CD8-positive, alpha-beta memory T cell (primary cell): ENCODE data around the gene TSPAN1. TPM values are rescaled to one million over a fixed set of nuclear protein-coding genes. Genes with fewer than 3 reads are reported as not detected.

Experiments used
- CTCF ChIA-PET: fragments of 350-600 bp; sonication (Branson Sonifier 250); formaldehyde crosslinking; loops from one replicate; lab custom pipeline; 2021; ENCODE audit warnings: antibody characterized with exemption; lab: Charles Lee
- POLR2A ChIA-PET: fragments of 350-600 bp; sonication (Branson Sonifier 250); formaldehyde crosslinking; loops from one replicate; lab custom pipeline; 2021; ENCODE audit warnings: antibody characterized with exemption; lab: Charles Lee
- DNase-seq, 5 donors: peaks; one replicate each; pipeline versions ENCODE4 v3.0.0 to v3.0.0-alpha.2; 2020 to 2022; ENCODE audit warnings: mixed read lengths in 1 of 5
- H3K27ac ChIP-seq: one replicate; pipeline ENCODE4 v1.7.0; 2013; ENCODE audit warnings: low read depth, mild to moderate bottlenecking, low read length, moderate library complexity
- H3K27me3 ChIP-seq: 2 replicates; pipeline ENCODE4 v1.7.0; 2013; ENCODE audit warnings: low read length, mild to moderate bottlenecking; ENCODE audit not compliant: insufficient read depth, poor library complexity, severe bottlenecking
- H3K36me3 ChIP-seq: 2 replicates; pipeline ENCODE4 v1.7.0; 2013; ENCODE audit warnings: mild to moderate bottlenecking, low read length, moderate library complexity; ENCODE audit not compliant: insufficient read depth
- H3K4me1 ChIP-seq: 2 replicates; pipeline ENCODE4 v1.7.0; 2013; ENCODE audit warnings: mild to moderate bottlenecking, low read length, moderate library complexity; ENCODE audit not compliant: insufficient read depth
- H3K4me3 ChIP-seq: 2 replicates; pipeline ENCODE4 v1.7.0; 2013; ENCODE audit warnings: mild to moderate bottlenecking, low read length
- H3K9me3 ChIP-seq: 2 replicates; pipeline ENCODE4 v1.7.0; 2013; ENCODE audit warnings: mild to moderate bottlenecking, low read length
- H3K27ac Mint-ChIP-seq, 8 donors: one replicate each; pipeline ENCODE4 v1.8.0; 2020 to 2021; ENCODE audit warnings: mixed read lengths in 8 of 8, mild to moderate bottlenecking in 6 of 8, inconsistent platforms in 3 of 8, moderate library complexity in 3 of 8
- H3K27me3 Mint-ChIP-seq, 2 donors: one replicate each; pipeline ENCODE4 v1.8.0; 2020 to 2021; ENCODE audit warnings: mixed read lengths in 2 of 2, mild to moderate bottlenecking in 1 of 2, moderate library complexity in 1 of 2
- H3K36me3 Mint-ChIP-seq, 3 donors: one replicate each; pipeline ENCODE4 v1.8.0; 2020 to 2021; ENCODE audit warnings: mixed read lengths in 3 of 3, inconsistent platforms in 1 of 3, mild to moderate bottlenecking in 1 of 3
- H3K4me1 Mint-ChIP-seq, 3 donors: one replicate each; pipeline ENCODE4 v1.8.0; 2020 to 2021; ENCODE audit warnings: mixed read lengths in 3 of 3, inconsistent platforms in 1 of 3, mild to moderate bottlenecking in 1 of 3
- H3K4me3 Mint-ChIP-seq, 7 donors: one replicate each; pipeline ENCODE4 v1.8.0; 2020 to 2021; ENCODE audit warnings: mixed read lengths in 7 of 7, mild to moderate bottlenecking in 6 of 7, moderate library complexity in 4 of 7, inconsistent platforms in 2 of 7
- H3K9me3 Mint-ChIP-seq, 5 donors: one replicate each; pipeline ENCODE4 v1.8.0; 2020 to 2022; ENCODE audit warnings: mixed read lengths in 5 of 5, mild to moderate bottlenecking in 3 of 5, moderate library complexity in 2 of 5, inconsistent platforms in 1 of 5
- polyA plus RNA-seq: library from polyadenylated mRNA; unstranded; fragments of 300-500 nt; fragmentation: Illumina TruSeq; gene quantifications from one replicate; pipeline ENCODE4 v1.2.3, GENCODE V29; 2021
- total RNA-seq, 2 experiments: library from RNA; stranded (reverse); gene quantifications; one replicate each; pipeline ENCODE4 v1.2.3, GENCODE V29; 2021

TSPAN1 gene
- total and polyA plus RNA-seq, 3 experiments from 2014 or later: not detected

DNA sequence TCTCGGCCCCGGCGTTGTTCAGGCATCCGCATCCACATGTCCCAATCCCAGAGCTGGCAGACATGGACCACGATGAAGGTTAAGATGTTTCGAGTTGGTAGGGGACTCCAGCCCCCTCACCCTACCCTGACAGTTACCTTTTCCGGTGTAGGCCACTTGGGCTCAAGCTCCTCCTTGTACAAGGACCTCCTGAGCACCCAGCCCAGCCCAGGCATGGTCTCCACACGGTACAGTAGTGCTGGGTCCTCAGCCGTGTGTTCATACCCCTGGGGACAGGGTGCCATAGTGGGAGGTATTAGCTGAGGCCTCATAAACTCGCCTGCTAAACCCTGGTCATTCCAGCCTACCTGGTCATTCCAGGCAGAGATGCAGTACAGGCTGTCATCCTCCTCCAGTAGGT, 17.3 kb downstream of the TSPAN1 start:
- no peaks in the 10 kb centered on the region for H3K9me3 Mint-ChIP-seq
- no peak overlapping the region for H3K27ac Mint-ChIP-seq
- Histone ChIP-seq H3K4me3 (no peak overlapping the region), H3K27me3 (no peaks in the 10 kb centered on the region), H3K4me1 (peaks cover 6% of the 10 kb centered on the region), H3K36me3 (peaks cover 25% of the 10 kb centered on the region), H3K27ac (no peak overlapping the region), H3K9me3 (no peaks in the 10 kb centered on the region)
- H3K4me1 Mint-ChIP-seq: peaks cover 5 to 13% (median 11%) of the 10 kb centered on the region in 3 donors
- no peaks in the 10 kb centered on the region for H3K27me3 Mint-ChIP-seq
- ChIA-PET POLR2A (no interaction called here), CTCF (interaction anchor here (1.0 kb wide), 1 partner anchor 11 kb away, joined by 3 read pairs; no protein-coding TSS in a partner anchor)
- no peak overlapping the region for H3K4me3 Mint-ChIP-seq
- no peak for DNase-seq
- H3K36me3 Mint-ChIP-seq: peaks cover 0 to 83% (median 17%) of the 10 kb centered on the region in 3 donors

DNA sequence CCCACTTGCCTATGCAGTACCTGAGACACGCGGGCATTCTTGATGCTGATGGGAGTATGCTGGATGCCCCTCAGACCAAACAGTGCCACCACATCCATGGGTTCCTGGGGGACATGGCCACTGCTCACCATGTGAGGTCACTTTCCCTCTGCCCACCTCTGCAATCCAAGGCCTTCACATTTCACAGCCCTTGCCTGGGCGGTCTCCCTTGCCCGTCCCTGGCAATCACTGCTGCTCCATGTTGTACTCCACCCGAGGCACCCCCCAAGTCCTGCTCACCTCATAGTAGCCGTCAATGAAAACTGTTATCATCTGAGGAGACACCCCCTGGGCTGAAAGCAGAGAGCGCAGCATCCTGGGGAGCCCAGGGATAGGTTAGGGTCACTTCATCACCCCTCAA, 18.4 kb downstream of the TSPAN1 start:
- Histone ChIP-seq H3K27me3 (no peaks in the 10 kb centered on the region), H3K36me3 (peaks cover 25% of the 10 kb centered on the region), H3K27ac (no peak overlapping the region), H3K4me1 (peaks cover 15% of the 10 kb centered on the region), H3K4me3 (no peak overlapping the region), H3K9me3 (no peaks in the 10 kb centered on the region)
- no peak overlapping the region for H3K27ac Mint-ChIP-seq
- ChIA-PET POLR2A (interaction anchor here (0.6 kb wide), 1 partner anchor 36 kb away, joined by 6 read pairs; no protein-coding TSS in a partner anchor), CTCF (no interaction called here)
- peaks cover 10 to 22% (median 19%) of the 10 kb centered on the region in 3 donors for H3K4me1 Mint-ChIP-seq
- peaks cover 0 to 76% (median 15%) of the 10 kb centered on the region in 3 donors for H3K36me3 Mint-ChIP-seq
- no peak overlapping the region for H3K4me3 Mint-ChIP-seq
- no peaks in the 10 kb centered on the region for H3K27me3 Mint-ChIP-seq
- H3K9me3 Mint-ChIP-seq: no peaks in the 10 kb centered on the region
- no peak for DNase-seq

GRCh38 chr1:46193984-46194570, 19.2 kb downstream of the TSPAN1 start:
- Histone ChIP-seq H3K4me1 (peaks cover 21% of the 10 kb centered on the region), H3K4me3 (no peak overlapping the region), H3K36me3 (peaks cover 25% of the 10 kb centered on the region), H3K27me3 (no peaks in the 10 kb centered on the region), H3K9me3 (no peaks in the 10 kb centered on the region), H3K27ac (no peak overlapping the region)
- no peak for DNase-seq
- Mint-ChIP-seq H3K9me3 (no peaks in the 10 kb centered on the region), H3K27ac (no peak overlapping the region), H3K4me3 (no peak overlapping the region), H3K27me3 (no peaks in the 10 kb centered on the region), H3K36me3 (peaks cover 0 to 71% (median 15%) of the 10 kb centered on the region in 3 donors), H3K4me1 (peaks cover 14 to 26% (median 25%) of the 10 kb centered on the region in 3 donors)
- ChIA-PET CTCF (interaction anchor here (1.3 kb wide), 1 partner anchor 29 kb away, joined by 3 read pairs; no protein-coding TSS in a partner anchor), POLR2A (no interaction called here)

- peaks cover 0 to 65% (median 11%) of the 10 kb centered on the region in 3 donors for H3K36me3 Mint-ChIP-seq
- no peak overlapping the region for H3K27ac ChIP-seq
- H3K27ac Mint-ChIP-seq: peak overlapping the region in 1 of 8 donors; percentile 95
- H3K27me3 ChIP-seq: no peaks in the 10 kb centered on the region
- no peak overlapping the region for H3K4me3 ChIP-seq
- DNase-seq: no peak
- CTCF ChIA-PET: interaction anchor here (0.7 to 1.3 kb wide), 2 partner anchors 12 to 29 kb away, joined by 3 read pairs; no protein-coding TSS in a partner anchor
- H3K4me1 ChIP-seq: peaks cover 26% of the 10 kb centered on the region
- no peaks in the 10 kb centered on the region for H3K9me3 Mint-ChIP-seq
- H3K4me1 Mint-ChIP-seq: peaks cover 16 to 30% (median 28%) of the 10 kb centered on the region in 3 donors
- POLR2A ChIA-PET: no interaction called here
- peaks cover 25% of the 10 kb centered on the region for H3K36me3 ChIP-seq
- H3K9me3 ChIP-seq: no peaks in the 10 kb centered on the region
- H3K27me3 Mint-ChIP-seq: no peaks in the 10 kb centered on the region
- H3K4me3 Mint-ChIP-seq: no peak overlapping the region
These were observed 19.8 kb downstream of the TSPAN1 start for GRCh38 chr1:46194641-46195193.

DNA sequence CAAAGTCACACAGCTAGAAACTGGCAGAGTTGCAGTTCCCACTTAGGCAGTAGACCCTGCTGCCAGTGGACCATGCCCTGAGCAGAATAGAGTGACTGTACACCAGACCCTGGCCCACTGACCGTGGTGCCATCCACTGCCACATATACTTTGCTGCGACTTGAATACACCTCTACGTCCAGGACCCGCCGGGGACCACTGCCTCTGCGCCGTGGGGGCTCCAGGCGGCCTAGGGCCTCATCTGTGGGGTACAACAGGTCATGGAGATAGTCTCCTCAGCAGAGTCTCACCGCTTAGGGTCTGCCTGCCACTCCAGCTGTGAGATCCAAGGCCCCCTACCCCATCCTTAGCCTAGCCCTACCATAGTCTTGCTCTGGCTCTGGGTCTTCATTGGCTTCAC, 21.7 kb downstream of the TSPAN1 start:
- H3K9me3 Mint-ChIP-seq: no peaks in the 10 kb centered on the region
- H3K27ac Mint-ChIP-seq: peak overlapping the region in 1 of 8 donors; percentile 43
- peaks cover 0 to 49% (median 6%) of the 10 kb centered on the region in 3 donors for H3K36me3 Mint-ChIP-seq
- Histone ChIP-seq H3K36me3 (peaks cover 17% of the 10 kb centered on the region), H3K9me3 (no peaks in the 10 kb centered on the region), H3K27me3 (no peaks in the 10 kb centered on the region), H3K4me1 (peaks cover 26% of the 10 kb centered on the region), H3K4me3 (no peak overlapping the region), H3K27ac (no peak overlapping the region)
- peak overlapping the region in 6 of 7 donors; percentile 29 to 92 (median 88) for H3K4me3 Mint-ChIP-seq
- DNase-seq: no peak
- H3K4me1 Mint-ChIP-seq: peaks cover 20 to 30% (median 28%) of the 10 kb centered on the region in 3 donors
- ChIA-PET POLR2A (no interaction called here), CTCF (no interaction called here)
- peaks cover 0 to 2% of the 10 kb centered on the region in 2 donors for H3K27me3 Mint-ChIP-seq

GRCh38 chr1:46197560-46197963, 22.7 kb downstream of the TSPAN1 start:
- Histone ChIP-seq H3K27me3 (no peaks in the 10 kb centered on the region), H3K36me3 (peaks cover 17% of the 10 kb centered on the region), H3K4me3 (peak overlapping the region; percentile 87), H3K9me3 (no peaks in the 10 kb centered on the region), H3K27ac (peak overlapping the region; percentile 67), H3K4me1 (peaks cover 28% of the 10 kb centered on the region)
- ChIA-PET POLR2A (no interaction called here), CTCF (interaction anchor here (0.9 to 1.4 kb wide), 2 partner anchors 23 to 26 kb away, joined by 3 to 8 read pairs; no protein-coding TSS in a partner anchor)
- no peak for DNase-seq
- peaks cover 21 to 31% (median 28%) of the 10 kb centered on the region in 3 donors for H3K4me1 Mint-ChIP-seq
- H3K9me3 Mint-ChIP-seq: no peaks in the 10 kb centered on the region
- peak overlapping the region; percentile 80 to 92 (median 87) for H3K4me3 Mint-ChIP-seq
- peak overlapping the region in 6 of 8 donors; percentile 21 to 88 (median 84) for H3K27ac Mint-ChIP-seq
- H3K27me3 Mint-ChIP-seq: peaks cover 0 to 2% of the 10 kb centered on the region in 2 donors
- H3K36me3 Mint-ChIP-seq: peaks cover 0 to 40% (median 6%) of the 10 kb centered on the region in 3 donors

GRCh38 chr1:46197964-46198811, 23.3 kb downstream of the TSPAN1 start, which contains the start of gene POMGNT1:
TSS of gene POMGNT1 (minus strand) at chr1:46198434. CDS start at chr1:46197821, 613 bp downstream.
- Mint-ChIP-seq H3K9me3 (no peaks in the 10 kb centered on the region), H3K27ac (peak within 1 kb of the TSS in 7 of 8 donors; percentile 54 to 94 (median 84)), H3K4me3 (peak within 1 kb of the TSS; percentile 82 to 92 (median 87)), H3K4me1 (peaks cover 25 to 37% (median 34%) of the 10 kb centered on the region in 3 donors), H3K27me3 (peaks cover 0 to 2% of the 10 kb centered on the region in 2 donors), H3K36me3 (peaks cover 0 to 34% (median 5%) of the 10 kb centered on the region in 3 donors)
- peak; percentile 67 to 79 (median 72) for DNase-seq
- ChIA-PET CTCF (interaction anchor here (0.9 to 1.4 kb wide), 3 partner anchors 23 to 47 kb away, joined by 3 to 8 read pairs (median 3); no protein-coding TSS in a partner anchor), POLR2A (interaction anchor here (1.7 kb wide), 1 partner anchor 49 kb away, joined by 5 read pairs; the partner anchor contains the start of gene RAD54L)
- Histone ChIP-seq H3K36me3 (peaks cover 16% of the 10 kb centered on the region), H3K4me1 (peaks cover 33% of the 10 kb centered on the region), H3K4me3 (peak within 1 kb of the TSS; percentile 87), H3K9me3 (no peaks in the 10 kb centered on the region), H3K27me3 (no peaks in the 10 kb centered on the region), H3K27ac (peak within 1 kb of the TSS; percentile 86)
